ENCODE data around the gene BAIAP2L1.
"Not testable (repeated sequence)": the region's sequence is repeated elsewhere in the genome, so short reads cannot be mapped to it uniquely, and the experiment has no call there.

The BAIAP2L1 gene, protein sequence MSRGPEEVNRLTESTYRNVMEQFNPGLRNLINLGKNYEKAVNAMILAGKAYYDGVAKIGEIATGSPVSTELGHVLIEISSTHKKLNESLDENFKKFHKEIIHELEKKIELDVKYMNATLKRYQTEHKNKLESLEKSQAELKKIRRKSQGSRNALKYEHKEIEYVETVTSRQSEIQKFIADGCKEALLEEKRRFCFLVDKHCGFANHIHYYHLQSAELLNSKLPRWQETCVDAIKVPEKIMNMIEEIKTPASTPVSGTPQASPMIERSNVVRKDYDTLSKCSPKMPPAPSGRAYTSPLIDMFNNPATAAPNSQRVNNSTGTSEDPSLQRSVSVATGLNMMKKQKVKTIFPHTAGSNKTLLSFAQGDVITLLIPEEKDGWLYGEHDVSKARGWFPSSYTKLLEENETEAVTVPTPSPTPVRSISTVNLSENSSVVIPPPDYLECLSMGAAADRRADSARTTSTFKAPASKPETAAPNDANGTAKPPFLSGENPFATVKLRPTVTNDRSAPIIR

GRCh38 chr7:98400542-98401340 is at the start of gene BAIAP2L1:
TSS of gene BAIAP2L1 (minus strand) at chr7:98401090. CDS start at chr7:98400852, 238 bp downstream.
- no peaks in the 10 kb centered on the region for H3K9me3 ChIP-seq (ENCODE audit: low read length)
- H3K4me1 ChIP-seq (ENCODE audit: insufficient read depth, low read length), result no peaks in the 10 kb centered on the region
- H3K36me3 ChIP-seq (ENCODE audit: insufficient read depth, low read length), result no peaks in the 10 kb centered on the region
- H3K4me3 ChIP-seq (ENCODE audit: low read length), result peak within 1 kb of the TSS; percentile 39
- H2AFZ ChIP-seq (ENCODE audit: low read depth, low read length), result peak within 1 kb of the TSS; percentile 72
- H3K27me3 ChIP-seq (ENCODE audit: insufficient read depth, low read length), result peaks cover 24% of the 10 kb centered on the region

DNA sequence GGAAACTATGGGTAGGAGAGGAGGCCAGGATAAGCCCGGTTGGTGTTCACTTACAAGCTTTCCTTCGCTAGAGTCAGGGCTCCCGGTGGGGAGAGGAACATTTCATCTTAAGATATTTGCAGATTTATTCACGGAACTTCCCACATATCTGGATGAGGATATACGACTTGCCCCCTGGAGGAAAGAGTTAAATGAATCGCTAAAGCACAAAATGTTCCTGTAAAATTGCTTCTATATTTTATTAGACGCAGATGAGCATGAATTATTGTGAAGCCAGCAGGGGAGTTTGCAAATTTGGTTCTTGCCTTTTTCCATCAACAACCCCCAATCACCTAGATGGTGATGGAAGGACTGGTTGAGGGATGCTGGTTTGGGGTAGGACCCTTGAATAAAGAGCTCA is 47.9 kb upstream of the BAIAP2L1 start:
- no peak overlapping the region for H3K4me3 ChIP-seq (ENCODE audit: low read length)
- H3K36me3 ChIP-seq (ENCODE audit: insufficient read depth, low read length), result no peaks in the 10 kb centered on the region
- no peaks in the 10 kb centered on the region for H3K27me3 ChIP-seq (ENCODE audit: insufficient read depth, low read length)
- H2AFZ ChIP-seq (ENCODE audit: low read depth, low read length), result no peak overlapping the region
- no peaks in the 10 kb centered on the region for H3K4me1 ChIP-seq (ENCODE audit: insufficient read depth, low read length)
- no peaks in the 10 kb centered on the region for H3K9me3 ChIP-seq (ENCODE audit: low read length)

DNA sequence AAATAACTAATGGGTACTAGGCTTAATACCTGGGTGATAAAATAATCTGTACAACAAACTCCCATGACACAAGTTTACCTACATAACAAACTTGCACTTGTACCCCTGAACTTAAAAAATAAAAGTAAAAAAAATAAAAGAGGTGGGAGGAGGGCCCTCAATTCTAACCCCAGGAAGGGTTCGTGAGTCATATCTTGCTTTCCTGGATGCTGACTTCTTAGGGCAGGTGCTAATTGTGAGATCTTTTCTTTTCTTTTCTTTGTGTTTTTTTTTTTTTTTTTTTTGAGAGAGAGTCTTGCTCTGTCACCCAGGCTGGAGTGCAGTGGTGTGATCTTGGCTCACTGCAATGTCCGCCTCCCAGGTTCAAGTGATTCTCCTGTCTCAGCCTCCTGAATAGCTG is 40.1 kb upstream of the BAIAP2L1 start:
- not testable (repeated sequence) for H3K27me3 ChIP-seq (ENCODE audit: insufficient read depth, low read length); H2AFZ ChIP-seq (ENCODE audit: low read depth, low read length); H3K4me3 ChIP-seq (ENCODE audit: low read length)

DNA sequence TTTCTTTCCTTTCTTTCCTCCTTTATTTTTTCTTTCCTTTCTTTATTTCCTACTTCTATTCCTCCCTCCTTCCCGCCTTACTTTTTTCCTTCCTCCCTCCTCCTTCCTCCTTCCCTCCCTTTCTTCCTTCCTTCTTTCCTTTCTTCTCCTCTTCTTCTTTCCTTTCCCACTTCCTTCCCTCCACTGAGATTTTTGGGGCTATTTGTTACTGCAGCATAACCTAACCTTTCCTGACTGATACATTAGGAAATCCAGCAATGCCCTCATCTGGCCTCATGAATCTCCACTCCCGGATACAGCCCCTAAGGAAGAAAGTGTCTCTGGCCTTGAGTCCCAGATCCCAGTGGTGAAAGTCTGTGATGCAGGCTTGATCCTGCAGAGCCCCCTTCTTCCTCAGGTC is 38.6 kb upstream of the BAIAP2L1 start:
- no peak overlapping the region for H2AFZ ChIP-seq (ENCODE audit: low read depth, low read length)
- H3K27me3 ChIP-seq (ENCODE audit: insufficient read depth, low read length), result no peaks in the 10 kb centered on the region
- H3K9me3 ChIP-seq (ENCODE audit: low read length), result no peaks in the 10 kb centered on the region
- no peaks in the 10 kb centered on the region for H3K4me1 ChIP-seq (ENCODE audit: insufficient read depth, low read length)
- no peak overlapping the region for H3K4me3 ChIP-seq (ENCODE audit: low read length)
- no peaks in the 10 kb centered on the region for H3K36me3 ChIP-seq (ENCODE audit: insufficient read depth, low read length)

More for the DNA sequence above, 40.1 kb upstream of the BAIAP2L1 start:
- not testable (repeated sequence) for H3K36me3 ChIP-seq (ENCODE audit: insufficient read depth, low read length); H3K4me1 ChIP-seq (ENCODE audit: insufficient read depth, low read length); H3K9me3 ChIP-seq (ENCODE audit: low read length)

DNA sequence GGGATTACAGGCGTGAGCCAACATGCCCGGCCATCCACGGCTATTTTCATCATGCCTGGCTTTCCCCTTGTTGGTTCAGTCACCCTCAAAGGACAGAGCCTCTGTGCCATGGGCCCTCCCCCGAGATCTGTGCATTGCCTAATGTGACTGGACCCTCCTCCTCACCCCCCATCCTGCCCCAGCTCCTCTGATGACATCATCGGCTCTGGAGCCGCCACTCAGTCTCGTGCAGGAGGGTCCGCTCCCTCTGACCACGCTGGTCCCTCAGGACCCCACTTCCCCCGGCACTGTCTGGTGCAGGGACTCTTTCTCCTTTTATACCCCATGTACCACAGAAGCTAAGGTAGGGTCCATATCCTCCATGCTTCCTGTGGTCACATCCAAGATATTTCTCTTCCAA is 33.2 kb upstream of the BAIAP2L1 start:
- H3K27me3 ChIP-seq (ENCODE audit: insufficient read depth, low read length), result no peaks in the 10 kb centered on the region
- H3K36me3 ChIP-seq (ENCODE audit: insufficient read depth, low read length), result no peaks in the 10 kb centered on the region
- H3K4me3 ChIP-seq (ENCODE audit: low read length), result no peak overlapping the region
- H3K4me1 ChIP-seq (ENCODE audit: insufficient read depth, low read length), result no peaks in the 10 kb centered on the region
- H3K9me3 ChIP-seq (ENCODE audit: low read length), result no peaks in the 10 kb centered on the region
- no peak overlapping the region for H2AFZ ChIP-seq (ENCODE audit: low read depth, low read length)

GRCh38 chr7:98429799-98430198 is 28.9 kb upstream of the BAIAP2L1 start:
- Histone ChIP-seq H3K4me1 (ENCODE audit: insufficient read depth, low read length) (no peaks in the 10 kb centered on the region), H3K4me3 (ENCODE audit: low read length) (no peak overlapping the region), H2AFZ (ENCODE audit: low read depth, low read length) (no peak overlapping the region), H3K9me3 (ENCODE audit: low read length) (no peaks in the 10 kb centered on the region), H3K27me3 (ENCODE audit: insufficient read depth, low read length) (no peaks in the 10 kb centered on the region), H3K36me3 (ENCODE audit: insufficient read depth, low read length) (no peaks in the 10 kb centered on the region)

DNA sequence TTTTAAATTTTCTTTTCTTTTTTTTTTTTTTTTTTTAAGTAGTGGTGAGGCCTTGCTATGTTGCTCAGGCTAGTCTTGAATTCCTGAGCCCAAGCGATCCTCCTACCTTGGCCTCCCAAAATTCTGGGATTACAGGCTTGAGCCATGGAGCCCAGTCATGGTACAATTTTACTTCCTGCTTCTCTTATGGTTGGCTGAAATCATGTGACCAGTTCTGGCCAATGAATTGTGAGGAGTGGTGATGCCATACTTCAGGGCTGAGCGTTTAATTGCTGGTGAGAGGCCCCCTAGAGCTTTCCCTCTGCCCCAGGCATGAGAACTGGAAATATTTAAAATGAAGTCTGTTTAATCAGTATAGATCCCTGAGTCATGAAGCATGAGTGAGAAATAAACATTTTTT is 22.2 kb upstream of the BAIAP2L1 start:
- Histone ChIP-seq H3K4me3 (ENCODE audit: low read length) (no peak overlapping the region), H3K9me3 (ENCODE audit: low read length) (no peaks in the 10 kb centered on the region), H3K27me3 (ENCODE audit: insufficient read depth, low read length) (no peaks in the 10 kb centered on the region), H3K4me1 (ENCODE audit: insufficient read depth, low read length) (no peaks in the 10 kb centered on the region), H3K36me3 (ENCODE audit: insufficient read depth, low read length) (no peaks in the 10 kb centered on the region), H2AFZ (ENCODE audit: low read depth, low read length) (no peak overlapping the region)

DNA sequence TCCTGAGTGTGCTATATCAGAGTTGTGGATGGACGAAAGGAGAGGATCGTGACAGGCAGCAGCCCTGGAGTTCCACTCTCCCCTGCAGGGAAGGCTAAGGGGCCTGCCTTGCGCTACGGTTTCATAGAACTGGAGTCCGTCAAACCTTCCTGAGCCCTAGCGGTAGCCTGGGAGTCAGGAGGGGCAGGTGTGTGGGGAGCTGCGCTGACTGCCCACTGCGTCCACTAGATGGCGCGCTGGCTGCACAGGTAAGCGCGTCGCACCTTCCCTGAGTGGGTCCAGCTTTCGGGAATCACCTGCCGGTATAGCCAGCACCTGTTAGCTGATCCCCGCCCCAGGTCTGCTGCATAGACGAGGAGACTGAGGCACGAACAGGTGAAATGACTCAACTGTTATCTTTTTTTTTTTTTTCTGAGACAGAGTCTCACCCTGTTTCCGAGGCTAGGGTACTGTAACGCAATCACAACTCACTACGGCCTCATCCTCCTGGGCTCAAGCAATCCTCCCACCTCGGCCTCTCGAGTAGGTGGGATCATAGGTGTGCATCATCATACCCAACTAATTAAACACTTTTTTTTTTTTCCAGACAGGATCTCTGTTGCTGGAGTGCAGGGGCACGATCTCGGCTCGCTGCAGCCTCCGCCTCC is 20.2 kb upstream of the BAIAP2L1 start:
- H2AFZ ChIP-seq (ENCODE audit: low read depth, low read length), result no peak overlapping the region
- H3K36me3 ChIP-seq (ENCODE audit: insufficient read depth, low read length), result no peaks in the 10 kb centered on the region
- no peaks in the 10 kb centered on the region for H3K4me1 ChIP-seq (ENCODE audit: insufficient read depth, low read length)
- H3K9me3 ChIP-seq (ENCODE audit: low read length), result no peaks in the 10 kb centered on the region
- no peaks in the 10 kb centered on the region for H3K27me3 ChIP-seq (ENCODE audit: insufficient read depth, low read length)
- H3K4me3 ChIP-seq (ENCODE audit: low read length), result no peak overlapping the region

DNA sequence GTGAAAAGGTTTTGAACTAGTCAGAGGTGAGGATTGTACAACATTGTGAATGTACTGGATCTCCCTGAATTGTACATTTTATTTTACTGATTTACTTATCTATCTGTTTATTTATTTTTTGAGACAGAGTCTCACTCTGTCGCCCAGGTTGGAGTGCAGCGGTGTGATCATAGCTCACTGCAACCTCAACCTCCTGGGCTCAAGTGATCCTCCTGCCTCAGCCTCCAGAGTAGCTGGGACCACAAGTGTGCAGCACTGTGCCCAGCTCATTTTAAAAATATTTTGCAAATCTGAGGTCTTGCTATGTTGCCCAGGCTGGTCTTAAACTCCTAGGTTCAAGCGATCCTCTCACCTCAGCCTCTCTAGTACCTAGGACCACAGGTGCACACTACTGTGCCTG is 19.1 kb upstream of the BAIAP2L1 start:
- H3K4me3 ChIP-seq (ENCODE audit: low read length); H3K9me3 ChIP-seq (ENCODE audit: low read length); H2AFZ ChIP-seq (ENCODE audit: low read depth, low read length); H3K4me1 ChIP-seq (ENCODE audit: insufficient read depth, low read length); H3K27me3 ChIP-seq (ENCODE audit: insufficient read depth, low read length); H3K36me3 ChIP-seq (ENCODE audit: insufficient read depth, low read length): not testable (repeated sequence)

DNA sequence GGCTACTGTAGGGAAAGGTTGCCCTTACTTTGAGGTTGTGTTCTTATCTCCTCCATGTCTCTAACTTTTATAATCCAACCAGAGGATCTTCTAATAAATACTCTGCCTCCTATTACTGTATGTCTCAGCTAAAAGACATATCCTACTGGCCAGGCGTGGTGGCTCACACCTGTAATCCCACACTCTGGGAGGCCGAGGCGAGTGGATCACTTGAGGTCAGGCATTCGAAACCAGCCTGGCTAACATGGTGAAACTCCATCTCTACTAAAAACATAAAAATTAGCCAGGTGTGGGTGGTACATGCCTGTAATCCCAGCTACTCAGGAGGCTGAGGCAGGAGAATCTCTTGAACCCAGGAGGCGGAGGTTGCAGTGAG is 18.4 kb upstream of the BAIAP2L1 start:
- H2AFZ ChIP-seq (ENCODE audit: low read depth, low read length); H3K27me3 ChIP-seq (ENCODE audit: insufficient read depth, low read length); H3K4me1 ChIP-seq (ENCODE audit: insufficient read depth, low read length); H3K4me3 ChIP-seq (ENCODE audit: low read length); H3K36me3 ChIP-seq (ENCODE audit: insufficient read depth, low read length); H3K9me3 ChIP-seq (ENCODE audit: low read length): not testable (repeated sequence)

DNA sequence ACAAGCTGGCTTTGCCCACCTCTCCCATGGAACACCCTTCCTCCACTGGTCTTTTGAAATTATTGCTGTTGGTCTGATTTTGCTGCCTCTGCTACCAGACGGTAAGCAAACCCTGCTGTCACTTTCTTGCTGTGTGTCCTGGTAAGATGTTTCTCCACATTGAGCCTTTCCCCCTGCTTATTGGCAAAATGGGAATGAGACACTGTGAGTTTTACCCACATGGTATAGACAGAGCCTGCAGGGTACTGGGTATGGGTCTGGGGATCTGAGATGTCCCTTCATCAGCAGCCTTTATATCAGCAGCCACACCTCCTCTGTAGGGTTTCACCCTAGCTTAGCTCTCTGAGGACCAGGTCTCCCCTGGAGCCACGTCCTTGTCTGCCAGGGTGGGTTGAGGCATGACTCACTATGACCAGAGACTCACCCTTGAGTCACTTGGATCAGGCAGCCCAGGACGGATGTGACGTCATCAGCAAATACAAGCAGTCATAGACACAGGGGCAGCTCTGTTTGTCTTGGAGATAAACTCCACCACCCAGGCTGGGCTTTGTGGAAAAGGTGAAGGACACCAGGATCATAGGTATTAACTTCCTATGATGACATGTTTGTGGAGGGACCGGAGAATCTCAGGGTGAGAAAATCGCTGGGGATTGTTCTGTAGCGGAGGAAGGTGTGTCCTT is 17.9 kb upstream of the BAIAP2L1 start:
- Histone ChIP-seq H3K4me3 (ENCODE audit: low read length) (no peak overlapping the region), H3K4me1 (ENCODE audit: insufficient read depth, low read length) (no peaks in the 10 kb centered on the region), H3K36me3 (ENCODE audit: insufficient read depth, low read length) (no peaks in the 10 kb centered on the region), H3K9me3 (ENCODE audit: low read length) (no peaks in the 10 kb centered on the region), H3K27me3 (ENCODE audit: insufficient read depth, low read length) (no peaks in the 10 kb centered on the region), H2AFZ (ENCODE audit: low read depth, low read length) (no peak overlapping the region)

- no peaks in the 10 kb centered on the region for H3K27me3 ChIP-seq (ENCODE audit: insufficient read depth, low read length)
These were observed 17.4 kb upstream of the BAIAP2L1 start for GRCh38 chr7:98418271-98418635.

More at GRCh38 chr7:98418271-98418635, 17.4 kb upstream of the BAIAP2L1 start:
- H3K4me3 ChIP-seq (ENCODE audit: low read length), result no peak overlapping the region
- no peaks in the 10 kb centered on the region for H3K36me3 ChIP-seq (ENCODE audit: insufficient read depth, low read length)
- no peak overlapping the region for H2AFZ ChIP-seq (ENCODE audit: low read depth, low read length)
- H3K4me1 ChIP-seq (ENCODE audit: insufficient read depth, low read length), result no peaks in the 10 kb centered on the region
- H3K9me3 ChIP-seq (ENCODE audit: low read length), result no peaks in the 10 kb centered on the region
